Measurements from ENCODE around the gene TSSC4. TPM values are rescaled to one million over a fixed set of nuclear protein-coding genes. Genes with fewer than 3 reads are reported as not detected.

Gene TSSC4
- total RNA-seq, 1 experiment from 2014 or later = 60.9 TPM

DNA sequence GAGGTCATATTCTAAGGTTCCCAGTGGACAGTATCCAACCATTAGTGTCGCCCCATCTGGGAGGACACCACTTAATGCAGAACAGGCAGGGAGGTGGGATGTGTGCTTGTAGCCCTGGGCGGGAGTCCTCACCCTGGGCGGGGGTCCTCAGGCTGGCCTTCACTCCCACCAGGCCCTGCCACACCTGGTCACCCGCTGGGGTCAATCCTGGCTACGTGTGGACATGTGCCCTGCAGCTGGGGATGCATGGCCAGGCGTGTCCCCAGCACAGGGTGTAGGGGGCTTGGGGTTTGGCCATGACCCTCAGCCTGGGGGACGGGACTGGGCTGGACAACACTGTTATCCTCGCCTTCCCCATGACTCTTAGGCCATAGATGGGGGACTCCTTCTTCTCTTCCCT, 25.0 kb downstream of the TSSC4 start:
- no peak overlapping the region for H3K4me3 Mint-ChIP-seq (ENCODE audit: unreplicated experiment)
- H3K27ac Mint-ChIP-seq (ENCODE audit: unreplicated experiment) = no peak overlapping the region
- no peaks in the 10 kb centered on the region for H3K36me3 ChIP-seq (ENCODE audit: control insufficient read depth, insufficient read depth, low read length)
- no peak for DNase-seq
- H3K4me3 ChIP-seq (ENCODE audit: low read depth, low read length) = no peak overlapping the region
- no peaks in the 10 kb centered on the region for H3K9me3 Mint-ChIP-seq (ENCODE audit: unreplicated experiment)
- H3K9me3 ChIP-seq = no peaks in the 10 kb centered on the region
- CTCF ChIA-PET = interaction anchor here (0.9 to 3.1 kb wide), 2 partner anchors 39 to 106 kb away, joined by 5 to 31 read pairs; no protein-coding TSS in a partner anchor
- H3K36me3 Mint-ChIP-seq (ENCODE audit: insufficient read depth, unreplicated experiment) = no peaks in the 10 kb centered on the region
- intact Hi-C loops (cut with micrococcal nuclease; ENCODE audit: unreplicated experiment) = loop anchor here (5.0 kb wide), 1 partner anchor 462 kb away; the partner anchor contains the start of gene CDKN1C
- no TSS peak for BruUV-seq (replicated peaks)
- POLR2A ChIA-PET = no interaction called here
- no peaks in the 10 kb centered on the region for H3K27me3 ChIP-seq (replicated peaks; ENCODE audit: control insufficient read depth, insufficient read depth, low read length)
- H3K4me1 ChIP-seq = peaks cover 1% of the 10 kb centered on the region
- no peaks in the 10 kb centered on the region for H3K4me1 Mint-ChIP-seq (ENCODE audit: low read depth, unreplicated experiment)
- H3K27me3 Mint-ChIP-seq (ENCODE audit: insufficient read depth, unreplicated experiment) = no peaks in the 10 kb centered on the region
- TF ChIP-seq, protein P1, sequence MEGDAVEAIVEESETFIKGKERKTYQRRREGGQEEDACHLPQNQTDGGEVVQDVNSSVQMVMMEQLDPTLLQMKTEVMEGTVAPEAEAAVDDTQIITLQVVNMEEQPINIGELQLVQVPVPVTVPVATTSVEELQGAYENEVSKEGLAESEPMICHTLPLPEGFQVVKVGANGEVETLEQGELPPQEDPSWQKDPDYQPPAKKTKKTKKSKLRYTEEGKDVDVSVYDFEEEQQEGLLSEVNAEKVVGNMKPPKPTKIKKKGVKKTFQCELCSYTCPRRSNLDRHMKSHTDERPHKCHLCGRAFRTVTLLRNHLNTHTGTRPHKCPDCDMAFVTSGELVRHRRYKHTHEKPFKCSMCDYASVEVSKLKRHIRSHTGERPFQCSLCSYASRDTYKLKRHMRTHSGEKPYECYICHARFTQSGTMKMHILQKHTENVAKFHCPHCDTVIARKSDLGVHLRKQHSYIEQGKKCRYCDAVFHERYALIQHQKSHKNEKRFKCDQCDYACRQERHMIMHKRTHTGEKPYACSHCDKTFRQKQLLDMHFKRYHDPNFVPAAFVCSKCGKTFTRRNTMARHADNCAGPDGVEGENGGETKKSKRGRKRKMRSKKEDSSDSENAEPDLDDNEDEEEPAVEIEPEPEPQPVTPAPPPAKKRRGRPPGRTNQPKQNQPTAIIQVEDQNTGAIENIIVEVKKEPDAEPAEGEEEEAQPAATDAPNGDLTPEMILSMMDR (IDR thresholded peaks at IDR 0.05; ENCODE audit: insufficient read depth in 1 of 2, low read depth in 1 of 2, low read length in 1 of 2, severe bottlenecking in 1 of 2, unreplicated experiment in 1 of 2) = no peak

DNA sequence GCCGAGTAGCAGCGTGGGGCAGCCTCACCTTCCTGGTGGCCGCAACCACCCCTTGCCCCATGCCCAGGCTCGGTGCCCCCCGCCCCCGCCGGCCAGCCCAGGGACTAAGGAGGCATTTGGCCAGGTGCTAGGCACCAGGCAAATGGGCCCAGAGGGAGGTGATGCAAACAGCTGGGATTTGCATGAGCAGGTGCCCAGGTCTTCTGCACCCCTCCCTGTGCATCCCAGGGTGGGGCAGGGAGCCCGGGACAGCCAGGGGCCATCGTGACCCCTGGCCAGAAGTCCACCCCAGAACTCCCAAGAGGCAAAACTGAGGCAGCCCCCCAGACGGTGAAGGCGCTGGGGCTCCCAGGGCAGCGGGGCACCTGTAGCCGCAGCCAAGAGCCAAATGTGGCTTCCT, 25.7 kb downstream of the TSSC4 start:
- TF ChIP-seq, protein P1 (IDR thresholded peaks at IDR 0.05; ENCODE audit: insufficient read depth in 1 of 2, low read depth in 1 of 2, low read length in 1 of 2, severe bottlenecking in 1 of 2, unreplicated experiment in 1 of 2) = no peak
- no peaks in the 10 kb centered on the region for H3K27me3 Mint-ChIP-seq (ENCODE audit: insufficient read depth, unreplicated experiment)
- Histone ChIP-seq H3K27me3 (replicated peaks; ENCODE audit: control insufficient read depth, insufficient read depth, low read length) (no peaks in the 10 kb centered on the region), H3K4me3 (ENCODE audit: low read depth, low read length) (no peak overlapping the region), H3K9me3 (no peaks in the 10 kb centered on the region), H3K36me3 (ENCODE audit: control insufficient read depth, insufficient read depth, low read length) (no peaks in the 10 kb centered on the region), H3K4me1 (no peaks in the 10 kb centered on the region)
- no peaks in the 10 kb centered on the region for H3K4me1 Mint-ChIP-seq (ENCODE audit: low read depth, unreplicated experiment)
- no peak for DNase-seq
- H3K4me3 Mint-ChIP-seq (ENCODE audit: unreplicated experiment) = no peak overlapping the region
- no peaks in the 10 kb centered on the region for H3K9me3 Mint-ChIP-seq (ENCODE audit: unreplicated experiment)
- no peak overlapping the region for H3K27ac Mint-ChIP-seq (ENCODE audit: unreplicated experiment)
- H3K36me3 Mint-ChIP-seq (ENCODE audit: insufficient read depth, unreplicated experiment) = no peaks in the 10 kb centered on the region
- no TSS peak for BruUV-seq (replicated peaks)
- POLR2A ChIA-PET = no interaction called here
- CTCF ChIA-PET = interaction anchor here (0.9 to 3.1 kb wide), 2 partner anchors 39 to 106 kb away, joined by 5 to 31 read pairs; no protein-coding TSS in a partner anchor
- intact Hi-C loops (cut with micrococcal nuclease; ENCODE audit: unreplicated experiment) = loop anchor here (5.0 kb wide), 1 partner anchor 461 kb away; the partner anchor contains the start of gene CDKN1C

DNA sequence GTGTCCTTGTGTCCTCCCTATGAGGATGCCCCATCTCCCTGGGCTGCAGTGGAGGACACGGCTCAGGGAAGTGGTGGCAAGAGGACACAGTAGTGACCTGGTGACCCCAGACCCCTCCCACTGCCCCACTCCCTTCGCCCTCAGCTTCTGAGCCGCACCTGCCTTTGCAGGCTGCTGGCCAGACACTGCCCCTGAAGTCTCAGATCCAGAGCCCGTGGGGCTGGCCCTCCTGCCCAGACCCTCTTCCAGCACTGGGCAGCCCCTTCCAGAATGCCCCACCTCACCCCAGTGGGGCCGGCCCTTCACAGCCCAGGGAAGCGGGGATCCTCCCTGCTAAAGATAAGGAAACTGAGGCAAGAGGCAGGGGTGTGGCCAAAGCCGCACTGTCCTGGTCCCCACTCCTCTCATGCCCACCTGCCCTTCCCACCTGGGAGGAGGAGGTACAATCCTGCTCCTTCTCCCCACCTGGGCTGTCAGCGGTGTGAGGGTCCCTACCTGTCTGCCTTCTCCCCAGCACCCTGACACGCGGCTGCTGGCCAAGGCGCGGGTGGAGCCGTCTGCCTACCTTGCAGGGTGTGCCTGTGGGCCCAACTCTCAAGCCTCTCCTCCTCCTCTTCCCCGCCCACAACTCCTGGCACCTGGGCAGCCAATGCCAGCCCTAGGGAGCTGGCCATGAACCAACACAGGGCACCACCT, 26.4 kb downstream of the TSSC4 start:
- Mint-ChIP-seq H3K27me3 (ENCODE audit: insufficient read depth, unreplicated experiment) (no peaks in the 10 kb centered on the region), H3K36me3 (ENCODE audit: insufficient read depth, unreplicated experiment) (no peaks in the 10 kb centered on the region), H3K27ac (ENCODE audit: unreplicated experiment) (no peak overlapping the region), H3K9me3 (ENCODE audit: unreplicated experiment) (no peaks in the 10 kb centered on the region), H3K4me1 (ENCODE audit: low read depth, unreplicated experiment) (no peaks in the 10 kb centered on the region), H3K4me3 (ENCODE audit: unreplicated experiment) (no peak overlapping the region)
- no peaks in the 10 kb centered on the region for H3K27me3 ChIP-seq (replicated peaks; ENCODE audit: control insufficient read depth, insufficient read depth, low read length)
- H3K4me3 ChIP-seq (ENCODE audit: low read depth, low read length) = no peak overlapping the region
- TF ChIP-seq, protein P1 (IDR thresholded peaks at IDR 0.05; ENCODE audit: insufficient read depth in 1 of 2, low read depth in 1 of 2, low read length in 1 of 2, severe bottlenecking in 1 of 2, unreplicated experiment in 1 of 2) = no peak
- ChIA-PET CTCF (interaction anchor here (0.8 to 3.1 kb wide), 2 partner anchors 105 to 124 kb away, joined by 3 to 31 read pairs; no protein-coding TSS in a partner anchor), POLR2A (no interaction called here)
- BruUV-seq (replicated peaks) = no TSS peak
- intact Hi-C loops (cut with micrococcal nuclease; ENCODE audit: unreplicated experiment) = loop anchor here (5.0 kb wide), 1 partner anchor 460 kb away; the partner anchor contains the start of gene CDKN1C
- no peaks in the 10 kb centered on the region for H3K9me3 ChIP-seq
- no peaks in the 10 kb centered on the region for H3K4me1 ChIP-seq
- no peaks in the 10 kb centered on the region for H3K36me3 ChIP-seq (ENCODE audit: control insufficient read depth, insufficient read depth, low read length)
- DNase-seq = no peak
